Fibroblast of mammary gland (primary cell): ENCODE measurements around the gene STX8.
"Not testable (repeated sequence)": the region's sequence is repeated elsewhere in the genome, so short reads cannot be mapped to it uniquely, and the experiment has no call there.

Experiments
- DNase-seq: peaks from one replicate; pipeline ENCODE4 v3.0.0-alpha.2; 2010; ENCODE audit warnings: low read depth
- H3K4me3 ChIP-seq: 2 replicates; pipeline ENCODE4 v1.5.1; 2011; ENCODE audit warnings: low read depth, mild to moderate bottlenecking, low read length, moderate library complexity; ENCODE audit not compliant: control insufficient read depth
- TF ChIP-seq, protein P1 (sequence below): conservative IDR thresholded peaks from 2 replicates; pipeline ENCODE4 v1.5.1; 2011; ENCODE audit warnings: low read depth, low read length, inconsistent platforms; ENCODE audit not compliant: control insufficient read depth, insufficient read depth

Gene STX8, protein sequence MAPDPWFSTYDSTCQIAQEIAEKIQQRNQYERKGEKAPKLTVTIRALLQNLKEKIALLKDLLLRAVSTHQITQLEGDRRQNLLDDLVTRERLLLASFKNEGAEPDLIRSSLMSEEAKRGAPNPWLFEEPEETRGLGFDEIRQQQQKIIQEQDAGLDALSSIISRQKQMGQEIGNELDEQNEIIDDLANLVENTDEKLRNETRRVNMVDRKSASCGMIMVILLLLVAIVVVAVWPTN

DNA sequence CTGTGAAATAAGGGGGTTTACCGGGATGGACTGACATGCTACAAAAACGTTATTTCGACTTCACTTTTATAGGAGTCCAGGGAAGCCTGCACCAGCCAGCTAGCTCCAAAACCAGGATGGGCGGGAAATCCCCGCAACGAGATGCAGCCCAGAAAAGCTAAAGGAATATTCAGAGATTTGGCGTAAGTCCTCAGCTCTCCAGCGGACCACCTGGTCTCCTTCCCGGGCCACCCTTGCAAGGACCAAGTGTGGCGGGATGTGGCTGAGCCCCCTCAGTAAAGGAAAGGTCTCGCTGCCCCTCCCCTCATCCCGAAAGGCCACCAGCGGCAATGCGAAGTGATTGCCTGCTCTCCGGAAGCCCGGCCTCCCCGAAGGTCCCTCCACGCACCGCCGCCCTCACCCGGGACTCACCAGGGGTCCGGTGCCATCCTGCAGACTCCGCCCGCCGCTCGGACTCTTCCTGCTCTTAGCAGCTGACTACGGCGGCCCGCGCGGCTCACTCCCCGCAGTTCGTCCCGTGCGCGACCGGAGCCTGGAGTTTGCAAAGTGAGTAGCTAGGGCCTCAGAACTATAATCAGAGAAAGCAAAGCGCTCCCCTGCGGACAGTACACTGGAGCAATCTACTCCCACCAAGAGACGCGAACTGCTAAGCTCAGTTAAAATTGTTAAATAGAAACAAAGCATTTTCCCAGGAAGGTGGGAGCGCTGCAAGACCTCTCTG, at the start of gene STX8:
Gene STX8 (minus strand): TSS at position 440 of the 721 bp plus-strand sequence. CDS start 12 bp downstream, at position 428.
- peak within 1 kb of the TSS; percentile 94 for H3K4me3 ChIP-seq
- DNase-seq, result peak; percentile 82
- TF ChIP-seq, protein P1, sequence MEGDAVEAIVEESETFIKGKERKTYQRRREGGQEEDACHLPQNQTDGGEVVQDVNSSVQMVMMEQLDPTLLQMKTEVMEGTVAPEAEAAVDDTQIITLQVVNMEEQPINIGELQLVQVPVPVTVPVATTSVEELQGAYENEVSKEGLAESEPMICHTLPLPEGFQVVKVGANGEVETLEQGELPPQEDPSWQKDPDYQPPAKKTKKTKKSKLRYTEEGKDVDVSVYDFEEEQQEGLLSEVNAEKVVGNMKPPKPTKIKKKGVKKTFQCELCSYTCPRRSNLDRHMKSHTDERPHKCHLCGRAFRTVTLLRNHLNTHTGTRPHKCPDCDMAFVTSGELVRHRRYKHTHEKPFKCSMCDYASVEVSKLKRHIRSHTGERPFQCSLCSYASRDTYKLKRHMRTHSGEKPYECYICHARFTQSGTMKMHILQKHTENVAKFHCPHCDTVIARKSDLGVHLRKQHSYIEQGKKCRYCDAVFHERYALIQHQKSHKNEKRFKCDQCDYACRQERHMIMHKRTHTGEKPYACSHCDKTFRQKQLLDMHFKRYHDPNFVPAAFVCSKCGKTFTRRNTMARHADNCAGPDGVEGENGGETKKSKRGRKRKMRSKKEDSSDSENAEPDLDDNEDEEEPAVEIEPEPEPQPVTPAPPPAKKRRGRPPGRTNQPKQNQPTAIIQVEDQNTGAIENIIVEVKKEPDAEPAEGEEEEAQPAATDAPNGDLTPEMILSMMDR, result no peak

DNA sequence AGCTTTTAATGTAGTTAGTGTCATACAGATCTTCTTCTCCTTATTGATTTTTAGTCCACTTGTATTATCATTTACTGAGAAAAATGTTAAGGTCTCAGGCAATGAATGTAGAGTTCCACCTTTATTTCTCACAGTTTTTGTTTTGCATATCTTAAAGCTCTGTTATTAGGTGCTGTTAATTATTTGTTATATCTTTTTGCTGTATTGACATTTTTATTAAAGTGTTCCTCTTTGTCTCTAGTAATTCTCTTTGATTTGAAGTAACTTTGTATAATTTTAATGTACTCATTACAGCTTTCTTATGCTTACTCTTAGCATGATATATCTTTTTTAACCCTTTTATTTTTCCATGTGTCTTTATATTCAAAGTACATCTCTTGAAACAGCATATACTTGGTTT, 47.3 kb upstream of the STX8 start:
- TF ChIP-seq, protein P1, result no peak
- no peak for DNase-seq

DNA sequence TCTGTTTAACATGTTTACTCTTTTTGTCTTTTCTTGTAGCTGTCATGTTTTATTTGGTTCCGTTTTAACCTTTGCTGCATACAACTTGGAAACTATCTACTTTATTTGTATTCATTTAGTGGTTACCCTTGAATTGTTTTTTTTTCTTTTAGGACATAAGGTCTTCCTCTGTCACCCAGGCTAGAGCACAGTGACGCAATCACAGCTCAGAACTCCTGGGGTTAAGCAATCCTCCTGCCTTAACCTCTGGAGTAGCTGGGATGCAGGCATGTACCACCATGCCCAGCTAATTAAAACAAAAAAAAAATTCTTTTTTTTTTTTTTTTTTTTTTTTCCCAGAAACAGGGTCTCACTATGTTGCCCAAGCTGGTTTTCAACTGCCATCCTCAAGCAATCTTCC, 39.9 kb upstream of the STX8 start:
- DNase-seq, result peak; percentile 10
- TF ChIP-seq, protein P1, result no peak
- H3K4me3 ChIP-seq, result no peak overlapping the region

More for the DNA sequence above, 47.3 kb upstream of the STX8 start:
- no peak overlapping the region for H3K4me3 ChIP-seq

DNA sequence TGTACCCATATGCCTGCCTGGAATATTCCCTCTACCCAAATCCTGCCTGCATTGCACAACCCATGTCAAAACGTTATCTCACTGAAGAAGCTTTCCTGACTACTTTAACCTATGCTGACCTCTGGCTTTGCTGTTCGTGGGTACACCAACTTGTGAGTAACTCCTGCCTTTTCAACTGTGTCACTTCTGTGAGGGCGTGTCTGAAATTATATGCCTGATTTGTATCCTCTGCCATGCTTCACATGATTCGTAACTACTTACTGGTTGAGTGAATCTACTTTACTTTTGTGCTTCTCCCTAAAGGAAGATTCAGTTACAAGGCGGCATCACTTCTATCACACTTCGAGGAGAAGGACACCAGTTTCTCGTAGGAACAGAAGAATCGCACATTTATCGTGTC, 36.4 kb upstream of the STX8 start:
- H3K4me3 ChIP-seq, result no peak overlapping the region
- TF ChIP-seq, protein P1, result no peak
- DNase-seq, result no peak

DNA sequence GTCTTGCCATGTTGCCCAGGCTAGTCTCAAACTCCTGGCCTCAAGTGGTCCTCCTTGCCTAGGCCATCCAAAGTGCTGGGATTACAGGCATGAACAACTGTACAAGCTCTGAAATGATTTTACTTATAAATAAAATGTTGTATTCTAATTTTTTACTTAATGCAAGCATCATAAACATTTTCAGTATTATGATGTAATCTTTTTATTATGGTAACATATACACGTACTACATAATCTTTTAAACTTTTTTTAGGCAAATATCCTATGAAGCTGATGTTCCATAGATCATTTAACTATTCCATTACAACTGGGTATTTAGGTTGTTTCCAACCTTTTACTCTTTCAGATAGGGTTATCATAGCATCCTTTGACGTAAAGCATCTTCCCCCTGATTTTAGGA, 35.9 kb upstream of the STX8 start:
- no peak overlapping the region for H3K4me3 ChIP-seq
- no peak for DNase-seq
- TF ChIP-seq, protein P1, result no peak

DNA sequence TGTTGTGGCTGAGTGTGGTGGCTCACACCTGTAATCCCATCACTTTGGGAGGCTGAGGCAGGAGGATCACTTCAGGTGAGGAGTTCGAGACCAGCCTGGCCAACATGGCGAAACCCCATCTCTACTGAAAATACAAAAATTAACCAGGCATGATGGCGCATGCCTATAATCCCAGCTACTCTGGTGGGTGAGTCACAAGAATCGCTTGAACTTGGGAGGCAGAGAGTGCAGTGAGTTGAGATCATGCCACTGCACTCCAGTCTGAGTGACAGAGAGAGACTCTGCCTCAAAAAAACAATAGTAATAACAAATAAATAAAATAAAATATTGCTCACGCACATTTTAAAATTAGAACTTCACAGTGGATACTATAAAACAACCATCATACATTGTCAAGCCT, 31.4 kb upstream of the STX8 start:
- H3K4me3 ChIP-seq, DNase-seq: not testable (repeated sequence)

DNA sequence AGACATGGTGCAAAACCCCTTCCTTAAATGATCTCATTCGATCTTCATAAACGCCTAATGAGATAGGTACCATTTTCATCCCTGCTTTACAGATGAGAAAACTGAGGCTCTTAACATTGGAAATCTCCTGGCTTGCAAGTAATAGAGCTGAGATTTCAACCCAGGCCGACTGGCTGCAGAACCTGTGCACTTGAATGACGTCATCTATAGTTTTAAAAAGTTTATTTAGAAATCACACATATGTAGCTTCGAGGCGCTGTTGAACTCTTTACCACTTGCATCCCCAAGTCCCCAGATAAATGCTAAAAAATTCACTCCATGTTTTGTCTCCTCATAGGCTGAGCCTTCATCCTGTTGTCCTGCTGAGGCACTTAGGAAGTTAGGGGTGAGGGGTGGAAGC, 30.8 kb upstream of the STX8 start:
- TF ChIP-seq, protein P1, result no peak
- no peak for DNase-seq
- H3K4me3 ChIP-seq, result no peak overlapping the region

DNA sequence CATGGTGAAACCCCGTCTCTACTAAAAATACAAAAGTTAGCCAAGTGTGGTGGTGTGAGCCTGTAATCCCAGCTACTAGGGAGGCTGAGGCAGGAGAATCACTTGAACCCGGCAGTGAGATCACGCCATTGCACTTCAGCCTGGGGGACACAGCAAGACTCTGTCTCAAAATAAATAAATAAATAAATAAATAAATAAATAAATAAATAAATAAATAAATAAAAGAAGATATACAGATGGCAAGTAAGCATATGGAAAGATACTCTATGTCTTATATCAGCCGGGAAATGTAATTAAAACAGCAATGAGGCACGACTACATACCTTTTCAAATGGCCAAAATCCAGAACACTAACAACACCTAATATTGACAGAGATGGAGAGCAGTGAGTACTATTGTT, 29.0 kb upstream of the STX8 start:
- not testable (repeated sequence) for DNase-seq, H3K4me3 ChIP-seq
